HUDEP-2 (cell line): ENCODE data around the gene PHF1.

ENCODE experiments used
- DNase-seq, 76 experiments: peaks; one replicate each; lab custom pipeline; 2025; ENCODE audit not compliant: unreplicated experiment in 76 of 76; lab: John Stamatoyannopoulos, UW

The PHF1 gene

DNA sequence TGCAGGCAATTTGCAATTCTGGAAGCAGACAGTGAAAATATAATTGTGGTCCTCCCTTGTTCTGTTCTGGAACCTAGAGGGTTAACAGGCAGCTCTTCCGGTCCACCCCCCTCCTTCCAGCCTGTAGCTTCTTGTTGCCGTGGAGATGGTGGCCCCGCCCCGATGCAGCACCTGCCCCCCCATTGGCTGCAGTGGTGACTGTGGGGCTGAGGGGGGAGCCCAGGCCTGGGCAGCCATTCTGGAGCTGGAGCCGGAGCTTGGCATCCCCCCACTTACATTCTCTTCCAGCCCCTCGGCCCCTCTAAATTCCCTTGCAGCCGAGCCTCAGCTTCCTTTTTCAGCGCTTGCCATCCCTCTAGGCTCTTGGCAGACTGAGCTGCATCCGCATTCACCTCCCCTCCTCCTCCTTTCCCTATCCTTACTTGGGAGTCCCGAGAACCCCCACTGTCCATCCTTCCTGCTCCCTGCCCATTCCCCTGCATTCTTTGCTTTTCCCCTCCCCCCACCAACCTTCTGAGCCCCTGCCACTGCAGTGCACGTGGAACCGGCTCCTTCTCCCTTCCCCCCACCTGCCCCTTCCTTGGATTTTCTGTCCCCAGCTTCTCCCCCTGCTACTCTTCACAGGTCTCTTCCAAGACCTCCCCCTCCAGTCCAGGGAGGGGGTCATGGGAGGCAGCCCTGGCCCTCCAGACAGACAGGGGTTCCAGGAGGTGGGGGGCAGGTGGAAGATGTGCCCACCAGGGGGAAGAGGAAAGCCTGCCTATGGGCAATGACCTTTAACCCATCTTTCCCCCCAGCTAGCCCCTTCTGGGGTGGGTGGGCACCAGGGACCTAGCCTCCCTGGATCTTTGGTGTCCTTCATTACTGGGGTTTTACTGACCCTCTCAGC, 20.4 kb downstream of the PHF1 start:
- DNase-seq = peak in 61 of 76 experiments; percentile 21 to 79 (median 61)

GRCh38 chr6:33431880-33432541, 21.2 kb downstream of the PHF1 start:
- no peak for DNase-seq

- no peak for DNase-seq
Measured at GRCh38 chr6:33432546-33432945, 21.7 kb downstream of the PHF1 start.

DNA sequence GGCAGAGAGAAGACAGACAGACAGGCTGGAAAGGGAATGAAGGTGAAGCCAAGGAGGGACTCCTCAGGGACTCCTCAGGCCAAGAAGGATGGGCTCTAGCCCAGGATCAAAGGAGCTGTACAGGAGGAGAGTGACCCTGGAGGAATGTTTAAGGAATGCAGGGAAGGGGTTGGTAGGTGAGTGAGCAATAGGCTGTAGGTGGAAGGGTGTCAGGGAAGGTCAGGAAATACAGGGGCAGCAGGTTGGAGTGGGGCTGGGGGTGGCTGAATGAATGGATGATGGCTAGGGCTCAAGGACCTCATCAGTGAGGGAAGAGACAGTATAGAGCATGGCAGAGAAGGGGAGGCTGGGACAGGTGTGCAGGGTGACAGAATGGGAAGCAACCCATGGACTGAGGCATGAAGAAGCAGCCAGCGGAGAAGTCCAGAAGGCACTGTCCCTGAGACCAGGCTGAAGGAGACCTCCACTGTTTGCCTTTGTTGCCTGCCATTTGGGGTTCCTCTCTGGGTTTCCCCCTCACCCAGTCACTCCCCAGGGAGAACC, 22.3 kb downstream of the PHF1 start:
- DNase-seq = no peak

- DNase-seq = no peak
Measured at GRCh38 chr6:33433544-33434191, 22.9 kb downstream of the PHF1 start.

GRCh38 chr6:33434961-33435360, 24.1 kb downstream of the PHF1 start:
- DNase-seq = no peak

DNA sequence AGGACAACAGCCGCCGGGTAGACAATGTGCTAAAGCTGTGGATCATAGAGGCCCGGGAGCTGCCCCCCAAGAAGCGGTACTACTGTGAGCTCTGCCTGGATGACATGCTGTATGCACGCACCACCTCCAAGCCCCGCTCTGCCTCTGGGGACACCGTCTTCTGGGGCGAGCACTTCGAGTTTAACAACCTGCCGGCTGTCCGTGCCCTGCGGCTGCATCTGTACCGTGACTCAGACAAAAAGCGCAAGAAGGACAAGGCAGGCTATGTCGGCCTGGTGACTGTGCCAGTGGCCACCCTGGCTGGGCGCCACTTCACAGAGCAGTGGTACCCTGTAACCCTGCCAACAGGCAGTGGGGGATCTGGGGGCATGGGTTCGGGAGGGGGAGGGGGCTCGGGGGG, 26.9 kb downstream of the PHF1 start:
- no peak for DNase-seq

- DNase-seq = no peak
Measured at GRCh38 chr6:33438978-33439594, 28.3 kb downstream of the PHF1 start.

DNA sequence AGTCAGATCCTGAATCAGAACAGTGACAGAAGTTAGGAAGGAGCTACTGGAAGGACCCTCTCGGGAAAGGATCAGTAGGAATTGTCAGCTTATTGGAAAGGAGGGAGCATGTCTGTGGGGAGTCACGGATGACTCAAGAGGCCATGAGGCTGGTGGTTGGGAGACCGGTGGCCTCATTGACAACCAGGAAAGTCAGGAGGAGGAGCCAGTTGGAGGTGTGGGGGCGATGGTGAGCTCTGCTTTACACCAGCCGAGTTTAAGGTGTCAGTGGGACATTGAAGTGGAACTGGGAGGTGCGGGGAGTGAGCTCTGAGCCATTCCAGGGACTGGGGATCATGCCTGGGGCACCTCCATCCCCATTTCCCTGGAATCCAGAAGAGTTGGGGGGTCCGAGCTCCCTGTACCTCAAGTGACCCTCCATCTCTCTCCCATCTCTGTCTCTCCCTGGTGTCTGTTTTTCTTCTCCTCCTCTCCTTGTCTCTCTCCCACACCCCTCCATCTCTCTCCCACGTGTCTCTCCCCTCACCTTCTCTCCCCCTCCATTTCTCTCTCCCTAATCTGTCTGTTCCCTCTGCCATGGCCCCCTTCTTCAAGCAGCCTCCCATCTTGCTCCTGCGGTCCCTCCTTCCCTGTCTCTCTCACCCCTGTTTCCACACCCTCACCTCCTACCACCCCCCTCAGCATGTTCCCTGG, 29.3 kb downstream of the PHF1 start:
- DNase-seq = no peak

GRCh38 chr6:33440649-33441309, 30.0 kb downstream of the PHF1 start:
- no peak for DNase-seq

- no peak for DNase-seq
Measured at GRCh38 chr6:33441457-33441856, 30.6 kb downstream of the PHF1 start.

- no peak for DNase-seq
Measured at GRCh38 chr6:33442283-33442682, 31.5 kb downstream of the PHF1 start.

- no peak for DNase-seq
Measured at GRCh38 chr6:33443025-33443424, 32.2 kb downstream of the PHF1 start.

DNA sequence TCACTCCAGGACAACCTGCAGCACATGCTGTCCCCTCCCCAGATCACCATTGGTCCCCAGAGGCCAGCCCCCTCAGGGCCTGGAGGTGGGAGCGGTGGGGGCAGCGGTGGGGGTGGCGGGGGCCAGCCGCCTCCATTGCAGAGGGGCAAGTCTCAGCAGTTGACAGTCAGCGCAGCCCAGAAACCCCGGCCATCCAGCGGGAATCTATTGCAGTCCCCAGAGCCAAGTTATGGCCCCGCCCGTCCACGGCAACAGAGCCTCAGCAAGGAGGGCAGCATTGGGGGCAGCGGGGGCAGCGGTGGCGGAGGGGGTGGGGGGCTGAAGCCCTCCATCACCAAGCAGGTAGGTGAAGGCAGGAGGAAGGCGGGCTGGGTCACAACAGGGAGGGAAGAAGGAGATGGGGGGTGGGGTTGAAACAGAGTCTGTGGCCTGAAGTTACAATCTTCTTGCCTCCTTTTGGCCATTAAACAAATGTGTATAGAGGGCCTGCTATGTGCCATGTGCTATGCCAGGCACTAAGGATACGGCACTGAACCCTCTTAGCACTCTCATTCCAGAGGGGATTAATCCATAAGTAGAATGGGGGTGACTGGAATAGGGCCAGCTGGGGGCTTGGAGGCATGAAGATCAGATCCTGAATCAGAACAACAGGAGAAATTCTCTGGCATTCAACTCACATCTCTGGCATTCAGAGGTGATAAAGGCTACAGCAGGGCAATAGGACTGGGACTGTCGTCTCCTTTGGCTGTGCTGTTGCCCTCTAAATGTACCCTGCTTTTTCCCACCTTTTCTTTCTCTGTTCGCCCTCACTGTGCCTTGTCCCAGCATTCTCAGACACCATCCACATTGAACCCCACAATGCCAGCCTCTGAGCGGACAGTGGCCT, 33.0 kb downstream of the PHF1 start:
- DNase-seq = no peak

DNA sequence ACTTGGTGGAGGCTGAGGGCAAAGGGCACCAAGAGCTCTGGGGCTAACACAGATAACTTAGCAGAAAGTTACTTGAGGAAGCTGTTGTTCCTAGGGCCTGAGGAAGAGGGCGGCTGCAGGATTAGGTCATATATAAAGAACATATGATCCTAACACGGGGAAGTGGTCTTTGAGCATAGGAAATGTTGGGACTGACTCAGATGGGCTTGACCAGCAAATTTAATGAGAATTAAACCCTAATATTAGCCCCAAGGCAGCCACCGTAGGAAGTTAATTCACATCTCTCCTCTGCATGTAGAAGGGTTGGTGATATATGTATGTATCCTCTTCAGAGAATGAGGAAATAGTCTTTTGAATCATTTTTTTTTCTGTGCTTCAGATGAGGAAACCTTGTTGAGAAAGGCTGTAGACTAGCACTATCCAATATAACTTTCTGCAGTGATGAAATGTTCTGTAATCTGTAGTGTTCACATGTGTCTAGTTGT, 34.3 kb downstream of the PHF1 start:
- DNase-seq = no peak

DNA sequence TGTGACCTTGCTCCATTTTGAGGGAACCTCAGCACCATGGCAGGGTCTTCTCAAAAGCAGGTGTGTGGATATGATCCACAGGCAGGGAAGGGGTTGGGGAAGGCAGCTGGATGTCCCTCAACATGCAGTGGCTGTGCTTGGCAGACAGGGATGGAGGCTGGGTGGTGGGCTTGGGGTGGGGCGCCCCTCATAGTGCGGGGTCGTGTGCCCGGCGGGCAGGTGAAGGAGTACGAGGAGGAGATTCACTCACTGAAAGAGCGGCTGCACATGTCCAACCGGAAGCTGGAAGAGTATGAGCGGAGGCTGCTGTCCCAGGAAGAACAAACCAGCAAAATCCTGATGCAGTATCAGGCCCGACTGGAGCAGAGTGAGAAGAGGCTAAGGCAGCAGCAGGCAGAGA, 35.5 kb downstream of the PHF1 start:
- DNase-seq = no peak

DNA sequence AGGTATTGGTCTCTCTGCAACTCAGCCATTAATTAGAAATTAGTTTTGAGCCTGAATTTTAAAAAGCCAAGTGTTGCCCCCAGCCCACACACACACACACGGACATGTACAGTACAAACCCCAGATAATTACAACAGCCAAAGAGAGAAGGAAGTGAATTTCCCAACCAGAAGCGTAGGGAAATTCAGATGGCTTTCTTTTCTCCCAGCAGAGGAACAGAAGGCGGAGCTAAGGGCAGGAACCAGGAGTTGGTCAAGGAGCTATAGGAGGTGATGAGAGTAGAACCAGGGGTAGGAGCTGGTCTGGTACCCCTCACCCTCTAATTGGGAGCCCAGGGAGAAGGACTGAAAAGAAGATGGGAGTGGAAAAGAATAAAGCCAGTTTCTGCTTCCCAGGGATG, 39.6 kb downstream of the PHF1 start:
- no peak for DNase-seq

- no peak for DNase-seq
Measured at GRCh38 chr6:33451606-33452005, 40.8 kb downstream of the PHF1 start.

DNA sequence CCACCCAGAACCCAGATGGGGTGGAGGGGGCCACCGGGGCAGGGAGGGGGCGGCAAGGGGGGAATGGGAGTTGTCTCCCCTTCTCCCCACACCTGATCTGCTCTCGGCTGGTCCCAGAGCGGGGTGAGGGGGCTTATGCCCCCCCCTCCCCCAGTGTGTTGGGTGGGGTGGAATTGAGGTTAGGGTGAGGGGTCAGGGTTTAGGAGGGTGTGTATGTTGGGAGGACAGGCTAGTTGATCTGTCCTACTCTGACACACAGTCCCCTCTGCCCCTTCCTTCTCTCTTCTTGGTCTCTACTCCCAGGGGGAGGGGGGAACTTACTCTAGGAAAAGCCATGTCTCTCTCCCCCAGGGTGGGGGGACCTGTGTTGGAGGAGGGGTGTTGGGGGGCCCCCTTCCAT, 41.7 kb downstream of the PHF1 start:
- DNase-seq = no peak
